Measurements from ENCODE around the gene CDCA4. TPM values are rescaled to one million over a fixed set of nuclear protein-coding genes. Genes with fewer than 3 reads are reported as not detected.

Gene CDCA4
- total RNA-seq, 1 experiment from 2014 or later = 32.4 TPM

DNA sequence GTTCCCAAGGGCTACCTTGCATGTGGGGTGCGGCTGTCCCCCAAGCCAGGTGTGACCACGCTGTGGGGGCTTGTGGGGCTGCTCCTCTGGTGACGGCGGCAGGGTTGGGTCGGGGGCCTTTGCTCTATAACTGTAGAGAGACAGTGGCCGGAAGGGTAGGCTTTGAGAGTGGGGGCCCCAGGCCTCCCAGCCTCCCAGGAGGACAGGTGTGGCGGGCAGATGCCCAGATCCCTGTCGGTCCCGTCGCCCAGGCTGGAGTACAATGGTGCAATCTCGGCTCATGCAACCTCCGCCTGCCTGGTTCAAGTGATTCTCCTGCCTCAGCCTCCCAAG lies 47.1 kb upstream of the CDCA4 start:
- Mint-ChIP-seq H3K9me3 (ENCODE audit: low read depth, unreplicated experiment) (no peaks in the 10 kb centered on the region), H3K27me3 (ENCODE audit: unreplicated experiment) (no peaks in the 10 kb centered on the region), H3K4me3 (ENCODE audit: low read depth, unreplicated experiment) (no peak overlapping the region)

DNA sequence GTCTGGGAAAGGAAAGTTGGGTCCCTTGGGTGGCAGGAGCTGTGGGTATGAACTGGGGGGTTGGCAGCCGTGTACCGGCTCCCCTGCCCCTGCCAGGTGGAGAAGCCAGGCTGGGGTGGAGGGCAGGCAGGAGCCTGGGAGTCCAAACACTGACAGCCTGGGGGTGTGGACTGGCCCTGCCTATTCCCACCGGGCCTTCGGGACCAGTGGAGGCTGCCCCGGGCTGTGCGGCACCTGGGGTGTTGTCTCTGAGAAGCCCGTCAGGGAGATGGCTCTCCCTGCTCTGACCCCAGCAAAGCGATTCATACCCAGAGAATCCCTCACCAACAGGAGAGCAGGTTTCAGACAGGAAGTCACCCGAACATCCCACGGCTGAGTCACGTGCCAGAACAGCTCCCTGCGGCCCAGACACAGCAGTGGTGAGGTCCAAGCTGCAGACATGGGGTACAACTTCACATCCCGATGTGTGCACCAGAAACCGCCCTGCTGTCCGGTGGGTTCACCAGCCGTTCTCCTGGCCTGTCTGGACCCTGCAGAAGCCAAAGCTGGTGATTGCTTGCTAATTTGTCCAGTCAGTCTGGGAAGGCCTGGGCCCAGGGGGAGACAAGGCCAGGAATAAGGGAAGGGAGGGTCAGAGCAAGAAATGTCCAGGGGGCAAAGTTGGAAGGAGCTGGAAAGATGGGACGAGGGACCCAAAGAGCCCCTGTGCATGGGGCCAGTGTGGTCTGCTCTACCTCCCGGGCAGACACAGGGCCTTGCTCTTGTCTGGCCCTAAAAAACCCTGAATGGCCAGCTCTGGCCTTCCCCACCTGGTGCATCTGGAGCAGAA lies 46.5 kb upstream of the CDCA4 start:
- Mint-ChIP-seq H3K4me1 (ENCODE audit: low read depth, unreplicated experiment) (peaks cover 15% of the 10 kb centered on the region), H3K27ac (ENCODE audit: unreplicated experiment) (no peak overlapping the region), H3K9me3 (ENCODE audit: low read depth, unreplicated experiment) (no peaks in the 10 kb centered on the region), H3K4me3 (ENCODE audit: low read depth, unreplicated experiment) (no peak overlapping the region), H3K36me3 (ENCODE audit: insufficient read depth, unreplicated experiment) (peaks cover 41% of the 10 kb centered on the region), H3K27me3 (ENCODE audit: unreplicated experiment) (no peaks in the 10 kb centered on the region)
- BruUV-seq (replicated peaks) = no TSS peak
- intact Hi-C loops (cut with micrococcal nuclease; ENCODE audit: unreplicated experiment) = no loop called here
- CTCF ChIA-PET = interaction anchor here (0.7 kb wide), 1 partner anchor 515 kb away, joined by 3 read pairs; no protein-coding TSS in a partner anchor
- no peak for DNase-seq
- TF ChIP-seq, protein P1, sequence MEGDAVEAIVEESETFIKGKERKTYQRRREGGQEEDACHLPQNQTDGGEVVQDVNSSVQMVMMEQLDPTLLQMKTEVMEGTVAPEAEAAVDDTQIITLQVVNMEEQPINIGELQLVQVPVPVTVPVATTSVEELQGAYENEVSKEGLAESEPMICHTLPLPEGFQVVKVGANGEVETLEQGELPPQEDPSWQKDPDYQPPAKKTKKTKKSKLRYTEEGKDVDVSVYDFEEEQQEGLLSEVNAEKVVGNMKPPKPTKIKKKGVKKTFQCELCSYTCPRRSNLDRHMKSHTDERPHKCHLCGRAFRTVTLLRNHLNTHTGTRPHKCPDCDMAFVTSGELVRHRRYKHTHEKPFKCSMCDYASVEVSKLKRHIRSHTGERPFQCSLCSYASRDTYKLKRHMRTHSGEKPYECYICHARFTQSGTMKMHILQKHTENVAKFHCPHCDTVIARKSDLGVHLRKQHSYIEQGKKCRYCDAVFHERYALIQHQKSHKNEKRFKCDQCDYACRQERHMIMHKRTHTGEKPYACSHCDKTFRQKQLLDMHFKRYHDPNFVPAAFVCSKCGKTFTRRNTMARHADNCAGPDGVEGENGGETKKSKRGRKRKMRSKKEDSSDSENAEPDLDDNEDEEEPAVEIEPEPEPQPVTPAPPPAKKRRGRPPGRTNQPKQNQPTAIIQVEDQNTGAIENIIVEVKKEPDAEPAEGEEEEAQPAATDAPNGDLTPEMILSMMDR (IDR thresholded peaks at IDR 0.05; ENCODE audit: unreplicated experiment) = no peak

More for the DNA sequence above, 47.1 kb upstream of the CDCA4 start:
- peaks cover 45% of the 10 kb centered on the region for H3K36me3 Mint-ChIP-seq (ENCODE audit: insufficient read depth, unreplicated experiment)
- DNase-seq = no peak
- peaks cover 15% of the 10 kb centered on the region for H3K4me1 Mint-ChIP-seq (ENCODE audit: low read depth, unreplicated experiment)
- TF ChIP-seq, protein P1 (IDR thresholded peaks at IDR 0.05; ENCODE audit: unreplicated experiment) = no peak
- no peak overlapping the region for H3K27ac Mint-ChIP-seq (ENCODE audit: unreplicated experiment)
- no TSS peak for BruUV-seq (replicated peaks)
- CTCF ChIA-PET = interaction anchor here (0.7 kb wide), 1 partner anchor 516 kb away, joined by 3 read pairs; no protein-coding TSS in a partner anchor
- intact Hi-C loops (cut with micrococcal nuclease; ENCODE audit: unreplicated experiment) = no loop called here

DNA sequence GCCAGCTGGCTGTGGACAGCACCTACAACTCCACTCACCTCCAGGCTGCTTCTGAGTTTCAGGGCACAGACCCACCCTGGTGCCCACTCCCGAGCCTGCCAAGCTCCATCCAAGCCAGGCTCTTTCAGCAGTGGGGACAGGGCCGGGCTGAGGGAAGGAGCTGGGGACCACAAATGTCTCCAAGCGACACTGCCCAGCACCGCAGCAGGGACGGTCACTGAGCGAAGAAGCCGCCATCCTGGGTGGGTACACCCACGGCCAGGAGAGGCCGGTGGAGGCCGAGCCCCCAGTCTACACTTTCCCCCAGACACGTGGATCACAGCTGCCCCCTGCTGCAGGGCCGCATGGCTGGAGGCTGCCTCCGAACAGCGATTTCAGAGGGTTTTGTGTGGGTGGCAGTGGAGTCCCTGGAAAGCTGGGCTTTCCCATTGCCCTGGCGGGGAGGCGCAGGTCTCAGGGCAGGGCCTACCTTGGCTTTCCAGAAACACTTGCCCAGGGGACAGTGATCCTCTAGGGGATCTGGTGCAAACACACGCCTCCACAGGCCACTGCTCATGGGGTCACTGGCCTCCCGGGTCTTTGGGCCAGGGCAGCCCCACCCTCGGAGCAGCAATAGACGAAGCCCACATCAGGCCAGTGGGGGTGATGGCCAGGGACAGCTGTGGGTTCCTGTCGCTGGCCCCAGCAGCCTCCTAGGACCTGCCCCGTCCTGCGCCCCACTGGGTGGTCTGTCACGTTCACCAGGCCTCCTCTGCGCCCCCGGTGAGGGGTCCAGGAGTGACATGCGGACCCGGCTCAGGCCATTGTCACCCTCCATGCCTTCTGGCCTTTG lies 45.6 kb upstream of the CDCA4 start:
- CTCF ChIA-PET = interaction anchor here (0.7 kb wide), 1 partner anchor 96 kb away, joined by 3 read pairs; no protein-coding TSS in a partner anchor
- Mint-ChIP-seq H3K4me1 (ENCODE audit: low read depth, unreplicated experiment) (peaks cover 15% of the 10 kb centered on the region), H3K27me3 (ENCODE audit: unreplicated experiment) (no peaks in the 10 kb centered on the region), H3K36me3 (ENCODE audit: insufficient read depth, unreplicated experiment) (peaks cover 41% of the 10 kb centered on the region), H3K4me3 (ENCODE audit: low read depth, unreplicated experiment) (no peak overlapping the region), H3K9me3 (ENCODE audit: low read depth, unreplicated experiment) (no peaks in the 10 kb centered on the region), H3K27ac (ENCODE audit: unreplicated experiment) (peak overlapping the region; percentile 91)
- BruUV-seq (replicated peaks) = no TSS peak
- intact Hi-C loops (cut with micrococcal nuclease; ENCODE audit: unreplicated experiment) = no loop called here
- no peak for DNase-seq
- TF ChIP-seq, protein P1 (IDR thresholded peaks at IDR 0.05; ENCODE audit: unreplicated experiment) = no peak

DNA sequence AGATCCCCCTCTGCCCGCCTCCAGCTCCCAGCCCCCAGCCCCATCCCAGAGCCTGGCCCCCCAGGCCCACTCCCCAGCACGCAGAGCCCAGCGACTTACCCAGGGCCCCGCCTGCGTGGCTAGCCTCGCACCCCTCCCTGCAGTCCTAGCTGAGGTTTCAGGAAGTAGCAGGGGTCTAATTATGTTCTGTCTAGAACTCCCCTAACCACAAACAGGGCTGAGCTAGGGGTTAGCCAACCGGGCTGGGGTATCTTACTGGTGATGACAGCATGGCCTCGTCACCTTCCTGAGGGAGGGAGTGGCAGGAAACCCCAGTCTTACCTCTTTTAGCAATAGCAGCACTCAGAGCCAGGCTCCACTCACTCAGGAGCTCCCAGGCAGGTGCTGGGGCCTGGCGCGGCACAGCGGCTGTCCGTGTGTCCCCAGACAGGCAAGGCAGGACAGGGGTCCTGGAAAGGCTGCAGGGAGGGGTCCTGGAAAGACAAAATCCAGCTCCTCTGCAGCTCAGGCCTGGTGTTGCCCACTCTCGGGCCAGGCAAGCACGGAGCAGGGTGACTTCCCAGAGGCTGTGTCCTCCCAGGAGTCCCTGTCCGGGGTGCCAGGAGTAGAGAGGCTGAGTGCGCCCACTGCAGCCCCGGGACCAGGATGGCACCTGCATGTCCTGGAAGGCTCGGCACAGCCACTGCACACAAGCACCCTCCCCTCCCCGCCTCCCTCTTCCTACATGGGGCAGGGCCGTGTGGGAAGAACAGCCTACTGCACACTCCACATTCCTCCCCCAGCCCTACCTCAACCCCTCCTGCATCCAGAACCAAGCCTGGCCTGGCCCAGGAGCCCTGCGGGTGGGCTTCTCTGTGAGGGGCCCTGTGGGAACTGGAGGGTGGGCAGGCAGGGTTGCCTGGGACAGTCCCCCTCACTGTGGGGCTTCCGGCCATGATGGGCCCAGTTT lies 44.7 kb upstream of the CDCA4 start, which contains the start of gene GPR132:
Gene GPR132 (minus strand): TSS at position 151 of the 949 bp plus-strand sequence. CDS start 10,010 bp downstream, outside the sequence.
- H3K36me3 Mint-ChIP-seq (ENCODE audit: insufficient read depth, unreplicated experiment) = peaks cover 41% of the 10 kb centered on the region
- H3K27ac Mint-ChIP-seq (ENCODE audit: unreplicated experiment) = peak within 1 kb of the TSS; percentile 91
- intact Hi-C loops (cut with micrococcal nuclease; ENCODE audit: unreplicated experiment) = no loop called here
- no peaks in the 10 kb centered on the region for H3K27me3 Mint-ChIP-seq (ENCODE audit: unreplicated experiment)
- H3K4me1 Mint-ChIP-seq (ENCODE audit: low read depth, unreplicated experiment) = peaks cover 15% of the 10 kb centered on the region
- DNase-seq = peak; percentile 66
- H3K9me3 Mint-ChIP-seq (ENCODE audit: low read depth, unreplicated experiment) = no peaks in the 10 kb centered on the region
- CTCF ChIA-PET = interaction anchor here (0.7 to 0.9 kb wide), 3 partner anchors 31 to 219 kb away, joined by 3 to 5 read pairs (median 3); no protein-coding TSS in a partner anchor
- BruUV-seq (replicated peaks) = no TSS peak
- TF ChIP-seq, protein P1 (IDR thresholded peaks at IDR 0.05; ENCODE audit: unreplicated experiment) = no peak
- H3K4me3 Mint-ChIP-seq (ENCODE audit: low read depth, unreplicated experiment) = peak within 1 kb of the TSS; percentile 22
